CD4-positive, alpha-beta T cell treated with Interferon gamma for 1 hour (primary cell): ENCODE measurements around the gene APBB2.
A peak's percentile ranks its signal among the peaks of the same experiment; 100 is the strongest.
"Not testable (repeated sequence)": the region's sequence is repeated elsewhere in the genome, so short reads cannot be mapped to it uniquely, and the experiment has no call there.

Experiments used
- DNase-seq: peaks from one replicate; pipeline ENCODE4 v3.0.0-alpha.2; 2020

APBB2 gene

DNA sequence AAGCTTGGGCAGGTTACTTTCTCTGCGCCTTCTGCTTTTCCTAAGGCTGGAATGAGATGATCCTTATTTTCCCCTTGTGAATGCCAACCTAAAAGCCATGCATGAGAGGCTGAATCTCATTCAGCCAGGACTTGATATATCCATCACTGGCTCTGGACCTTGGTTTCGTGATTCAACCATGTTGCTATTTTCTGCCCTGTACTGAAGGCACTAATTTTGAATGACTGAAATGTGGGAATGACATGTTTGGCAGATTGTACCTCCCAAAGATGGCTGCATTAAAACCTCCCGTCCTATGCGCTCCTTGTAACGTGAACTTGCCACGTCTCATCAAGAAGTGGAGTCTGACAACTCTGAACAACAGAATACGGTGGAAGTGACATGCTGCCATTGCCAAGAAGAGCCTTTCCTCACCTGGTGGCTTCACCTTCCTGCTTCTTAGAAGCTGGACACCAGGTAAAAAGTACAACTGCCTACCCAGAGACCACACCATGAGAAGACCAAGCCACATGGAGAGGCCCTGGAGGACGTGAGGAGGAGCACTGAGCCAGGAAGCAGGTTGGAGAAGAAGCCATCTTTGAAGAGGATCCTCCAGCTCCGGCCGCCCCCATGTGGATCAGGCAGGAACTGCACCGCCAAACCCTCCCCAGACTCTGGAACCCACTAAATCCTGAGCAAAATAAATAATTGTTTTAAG, 290.1 kb downstream of the APBB2 start:
- peak; percentile 46 for DNase-seq

DNA sequence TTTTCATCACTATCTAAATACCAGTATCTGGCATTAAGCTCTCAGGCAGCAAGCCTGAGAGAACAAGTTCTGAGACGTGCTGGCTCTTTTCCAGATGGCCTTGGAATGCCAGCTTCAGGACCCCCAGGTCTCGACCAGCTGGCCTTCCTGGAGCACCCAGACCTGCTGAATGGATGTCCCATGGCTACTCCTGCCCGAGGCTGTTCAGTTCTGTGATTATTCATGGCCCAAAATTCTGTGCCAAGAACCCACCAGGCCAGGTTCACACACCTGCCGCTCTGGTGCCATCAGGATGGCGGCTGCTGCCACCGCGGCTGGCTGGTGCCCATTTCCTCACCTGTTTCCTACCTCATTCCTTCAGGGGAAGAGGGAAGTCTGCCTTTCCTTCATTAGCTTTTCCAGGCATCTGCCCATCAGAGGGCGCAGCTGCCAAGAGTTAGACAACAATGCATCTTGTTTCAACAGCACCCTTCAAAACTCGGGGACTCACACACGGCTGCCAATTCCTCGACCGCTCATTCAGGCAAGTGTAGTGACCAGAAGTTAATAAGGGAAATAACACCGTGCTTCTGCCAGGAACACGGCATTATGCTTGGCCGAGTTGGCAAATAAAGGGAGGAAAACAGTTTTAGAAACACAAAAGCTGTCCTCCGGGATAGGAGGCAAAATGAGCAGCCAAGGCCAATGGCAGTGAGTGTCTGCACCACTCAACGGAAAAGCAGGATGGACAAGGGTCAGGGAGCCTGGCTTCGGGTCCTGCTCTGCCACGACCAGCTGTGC, 290.8 kb downstream of the APBB2 start:
- no peak for DNase-seq

DNA sequence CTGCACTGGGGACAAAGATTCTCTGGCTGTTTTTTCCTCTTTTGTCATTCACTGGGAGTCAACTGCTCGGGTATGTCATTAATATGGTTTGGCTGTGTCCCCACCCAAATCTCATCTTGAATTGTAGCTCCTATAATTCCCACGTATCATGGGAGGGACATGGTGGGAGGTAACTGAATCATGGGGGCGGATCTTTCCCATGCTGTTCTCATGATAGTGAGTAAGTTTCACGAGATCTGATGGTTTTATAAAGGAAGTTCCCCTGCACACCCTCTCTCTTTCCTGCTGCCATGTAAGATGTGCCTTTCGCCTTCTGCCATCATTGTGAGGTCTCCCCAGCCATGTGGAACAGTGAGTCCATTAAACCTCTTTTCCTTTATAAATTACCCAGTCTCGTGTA, 294.4 kb downstream of the APBB2 start:
- not testable (repeated sequence) for DNase-seq

DNA sequence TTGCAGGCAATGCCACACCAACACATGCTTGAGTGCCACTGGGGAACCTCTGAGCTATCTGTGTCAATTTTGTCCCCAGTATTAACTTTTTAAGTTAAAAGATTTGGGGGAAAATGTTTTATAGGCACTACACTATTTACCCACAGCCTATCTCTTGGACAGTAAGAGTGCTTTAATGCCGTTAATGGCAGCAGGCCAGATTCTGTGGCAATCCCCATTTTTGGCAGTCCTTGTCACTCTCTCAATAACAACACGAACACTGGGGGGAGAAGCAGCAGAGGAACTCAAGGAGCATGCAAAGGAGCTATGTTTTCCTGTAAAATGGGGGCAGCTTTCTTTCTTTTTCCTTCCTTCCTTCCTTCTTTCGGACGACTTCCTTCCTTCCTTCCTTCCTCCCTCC, 296.0 kb downstream of the APBB2 start:
- DNase-seq: no peak

DNA sequence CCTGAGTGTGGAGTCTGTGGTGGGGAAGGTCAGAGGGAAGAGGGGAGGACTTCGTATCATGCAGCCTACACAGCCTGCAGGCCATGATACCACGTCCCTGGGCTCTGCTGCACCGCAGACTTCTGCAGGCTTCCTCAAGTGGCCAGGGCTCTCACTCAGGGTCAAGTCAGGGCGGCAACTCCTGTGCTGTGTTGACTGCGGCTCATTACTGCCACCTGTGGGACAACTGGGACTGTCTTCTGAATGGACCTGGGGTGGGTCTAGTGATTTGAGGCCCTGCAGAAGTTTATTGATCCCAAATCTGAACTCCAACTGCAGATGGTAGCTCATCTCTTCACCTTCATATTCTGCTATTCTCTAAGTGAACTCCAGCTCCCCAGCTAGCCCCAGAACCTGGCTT, 297.5 kb downstream of the APBB2 start:
- no peak for DNase-seq

DNA sequence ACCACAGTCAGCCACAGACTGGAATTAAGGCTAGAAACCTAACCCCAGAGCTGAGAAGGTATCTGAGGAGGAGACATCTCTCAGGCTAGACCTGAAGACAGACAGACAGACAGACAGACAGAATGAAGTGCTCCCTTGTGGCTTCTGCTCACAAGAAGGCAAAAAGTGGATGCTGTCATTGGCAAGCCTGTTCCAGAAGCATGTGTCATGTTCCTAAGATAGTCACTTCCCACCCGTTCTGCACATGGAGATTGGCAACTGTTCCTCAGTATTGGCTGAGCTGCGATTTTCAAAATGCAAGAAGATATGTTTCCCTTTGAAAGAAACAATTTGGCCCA, 298.2 kb downstream of the APBB2 start:
- DNase-seq: no peak

DNA sequence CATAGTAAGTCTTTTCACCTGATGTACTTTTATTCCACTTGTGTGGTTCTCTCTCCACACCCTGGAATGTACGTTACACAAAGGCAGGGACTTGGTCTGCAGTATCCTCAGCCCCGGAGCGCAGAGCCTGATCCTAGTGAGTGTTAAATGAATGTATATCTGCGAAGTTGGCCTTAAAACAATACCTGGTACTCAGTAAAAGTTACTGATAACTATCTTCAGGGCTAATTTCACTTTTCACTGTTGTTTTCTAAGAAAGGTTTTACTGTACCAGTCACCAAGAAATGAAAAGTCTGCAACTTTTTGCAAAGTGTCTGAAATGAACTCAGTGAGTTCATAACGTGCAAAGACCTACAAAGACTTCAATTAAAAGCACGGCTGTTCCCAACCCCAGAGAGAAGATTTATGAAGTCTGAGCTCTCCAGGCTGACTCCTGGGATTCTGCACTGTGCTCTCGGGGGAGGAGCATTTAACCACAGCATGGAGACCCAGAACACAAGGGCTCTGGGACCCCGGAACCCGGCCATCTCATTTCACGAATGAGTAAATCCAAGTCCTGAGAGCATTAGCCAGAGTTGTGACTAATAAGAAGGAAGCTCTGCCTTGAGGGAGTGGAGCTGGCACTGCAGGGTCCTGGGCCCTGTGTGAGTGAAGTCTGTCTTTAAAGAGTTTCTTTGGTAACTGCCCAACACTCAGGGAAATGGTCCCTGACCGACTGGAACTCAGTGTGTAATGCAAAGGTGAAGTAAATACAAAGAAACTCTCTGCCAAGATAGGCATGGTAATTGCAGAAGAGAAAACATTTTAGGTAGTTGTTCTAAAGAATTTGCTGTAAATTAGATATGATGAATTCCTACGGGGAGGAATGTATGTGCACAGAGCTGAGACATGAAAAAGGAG, 298.8 kb downstream of the APBB2 start:
- DNase-seq: no peak

DNA sequence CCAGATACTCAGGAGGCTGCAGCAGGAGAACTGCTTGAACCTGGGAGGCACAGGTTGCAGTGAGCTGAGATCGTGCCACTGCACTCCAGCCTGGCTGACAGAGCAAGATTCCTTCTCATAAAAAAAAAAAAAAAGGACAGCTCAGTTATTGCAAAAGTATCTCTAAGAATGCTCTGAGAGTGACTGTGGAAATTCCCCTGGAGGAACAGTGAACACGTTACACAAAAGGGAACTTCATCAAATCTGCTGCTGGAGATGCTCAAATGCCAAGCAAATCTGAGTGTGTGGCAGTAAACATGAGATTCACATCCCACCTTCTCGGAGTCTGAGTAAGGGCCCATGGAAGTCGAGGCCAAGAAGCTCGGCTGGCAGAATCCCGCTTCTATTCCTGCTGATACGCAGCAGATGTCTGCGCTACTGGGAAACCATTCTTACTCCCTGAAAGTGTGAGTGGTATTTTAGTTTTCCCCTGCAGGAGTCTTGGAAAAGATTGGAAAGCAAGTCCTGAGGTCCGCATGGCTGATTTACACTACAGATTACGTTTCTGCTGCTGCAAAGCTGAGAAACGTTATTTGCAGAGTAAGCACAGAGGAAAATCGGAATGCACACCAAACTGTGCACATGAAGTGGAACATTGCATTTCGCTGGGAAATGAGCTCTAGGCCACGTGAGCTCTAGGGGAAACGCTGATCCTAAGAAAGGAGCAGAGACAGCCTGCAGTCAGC, 301.7 kb downstream of the APBB2 start:
- no peak for DNase-seq

DNA sequence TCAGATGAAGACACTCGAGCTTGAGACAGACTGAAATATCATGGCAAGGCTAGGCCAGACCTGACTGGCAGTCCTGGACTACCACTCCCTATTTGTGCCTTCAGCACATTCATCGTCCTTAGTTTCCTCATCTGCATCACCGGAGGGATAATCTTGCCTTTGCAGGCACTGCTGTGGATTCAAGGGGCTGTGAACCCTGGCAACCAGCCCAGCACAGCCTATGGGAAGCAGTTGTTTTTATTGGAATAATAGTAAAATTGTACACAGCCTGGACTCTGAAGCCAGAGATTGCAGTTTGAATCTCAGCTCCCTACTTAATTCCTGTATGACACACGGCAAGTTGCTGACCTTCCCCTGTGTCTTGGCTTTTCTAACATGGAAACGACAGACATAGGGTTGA, 303.6 kb downstream of the APBB2 start:
- DNase-seq: no peak

DNA sequence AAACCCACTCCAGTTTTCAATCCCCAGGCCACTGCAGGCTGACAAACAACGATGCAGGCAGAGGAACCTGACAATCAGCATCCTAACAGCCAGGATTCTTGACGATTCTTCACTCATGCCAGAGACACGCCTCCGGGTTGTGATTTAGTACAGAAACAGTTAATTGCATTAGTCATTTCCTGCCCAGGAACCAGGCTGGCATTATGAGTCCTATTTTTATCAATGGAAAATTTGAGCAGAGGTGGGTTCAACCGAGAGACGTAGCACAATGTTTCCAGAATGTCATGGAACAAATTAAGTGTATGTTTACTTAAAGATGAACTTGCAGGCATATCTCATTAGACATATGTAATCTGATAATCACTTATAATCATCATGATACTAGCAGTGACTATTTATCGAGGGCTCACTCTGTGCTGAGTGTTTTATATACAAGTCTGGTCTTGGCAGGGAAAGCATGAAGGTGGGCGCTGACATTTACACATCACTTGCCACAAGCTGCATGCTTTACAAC, 304.9 kb downstream of the APBB2 start:
- DNase-seq: no peak

DNA sequence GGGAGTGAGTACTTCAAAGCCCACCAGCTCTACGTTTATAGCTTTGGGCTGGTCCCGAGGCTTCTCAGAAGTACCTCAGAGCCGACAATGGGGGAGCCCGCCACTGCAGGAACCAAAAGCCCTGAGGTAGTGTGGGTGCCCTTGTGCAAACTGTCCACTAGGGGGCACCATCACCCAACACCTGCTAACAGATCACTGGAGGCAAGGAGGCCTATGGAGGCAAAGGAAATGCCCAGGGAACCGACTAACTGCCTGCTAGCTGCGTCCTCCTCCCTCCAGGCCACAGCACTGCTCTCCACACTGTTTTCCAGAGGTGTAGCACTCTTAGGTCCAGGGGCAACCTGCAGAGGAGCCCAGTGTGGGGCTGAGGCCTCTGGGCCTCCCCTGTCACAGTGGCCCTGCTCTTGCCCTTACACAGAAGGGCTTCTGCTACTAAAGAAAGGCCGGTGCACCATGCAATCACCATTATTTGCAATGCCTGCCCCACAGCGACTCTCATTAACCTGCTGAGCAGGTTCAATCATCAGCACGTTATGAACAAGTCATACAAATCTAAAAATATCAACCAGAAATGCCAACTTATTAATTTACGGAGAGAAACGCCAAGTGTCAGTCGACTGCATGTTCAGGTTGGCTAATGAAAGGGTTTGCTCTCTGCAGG, 305.5 kb downstream of the APBB2 start:
- peak; percentile 51 for DNase-seq

DNA sequence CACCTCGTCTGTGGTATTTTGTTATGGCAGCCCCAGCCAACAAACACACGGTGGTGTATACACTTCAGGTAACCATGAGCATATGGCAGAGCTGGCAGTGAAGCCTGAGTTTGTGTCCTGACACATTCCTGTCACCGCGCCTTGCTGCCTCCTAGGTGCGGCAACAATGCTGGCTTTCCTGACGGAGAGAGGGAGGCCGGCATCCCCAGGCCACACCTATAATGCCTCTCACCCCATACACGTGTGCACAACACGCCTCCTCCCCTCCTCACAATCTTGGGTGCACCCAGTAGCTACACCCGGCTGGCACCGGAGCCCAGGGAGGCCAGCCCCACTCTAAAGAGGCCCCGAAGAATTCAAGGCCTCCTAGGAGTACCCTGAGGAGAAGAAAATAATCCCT, 306.0 kb downstream of the APBB2 start:
- no peak for DNase-seq

DNA sequence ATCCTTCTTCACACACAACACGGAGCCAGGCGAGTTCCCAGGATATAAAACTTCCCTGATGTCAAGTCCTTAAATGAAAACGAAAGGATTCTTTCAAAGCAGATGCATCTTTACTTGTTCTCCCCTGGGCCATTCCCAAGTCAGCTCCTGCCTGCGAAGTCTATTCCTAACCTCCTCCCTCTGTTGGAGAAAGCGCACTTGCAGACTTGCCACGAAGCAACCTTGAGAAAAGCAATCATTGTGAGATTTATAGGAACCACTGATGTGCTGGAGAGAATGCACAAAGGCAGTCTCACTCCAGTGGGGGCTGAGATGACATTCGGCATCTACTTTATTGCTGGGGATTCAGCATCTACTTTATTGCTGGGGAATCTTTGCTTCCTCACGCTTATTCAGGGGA, 308.9 kb downstream of the APBB2 start:
- DNase-seq: no peak

DNA sequence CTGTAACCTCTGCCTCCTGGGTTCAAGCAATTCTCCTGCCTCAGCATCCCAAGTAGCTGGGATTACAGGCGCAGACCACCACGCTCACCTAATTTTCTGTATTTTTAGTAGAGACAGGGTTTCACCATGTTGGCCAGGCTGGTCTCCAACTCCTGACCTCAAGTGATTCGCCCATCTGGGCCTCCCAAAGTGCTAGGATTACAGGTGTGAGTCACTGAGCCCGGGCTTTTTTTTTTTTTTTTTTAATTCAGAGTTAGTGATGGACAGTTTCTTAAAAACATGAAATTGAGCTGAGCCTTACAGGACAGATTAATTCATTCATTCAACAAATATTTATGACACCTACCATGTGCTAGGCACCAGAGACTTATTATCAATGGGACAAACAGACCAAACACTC, 313.8 kb downstream of the APBB2 start:
- not testable (repeated sequence) for DNase-seq

DNA sequence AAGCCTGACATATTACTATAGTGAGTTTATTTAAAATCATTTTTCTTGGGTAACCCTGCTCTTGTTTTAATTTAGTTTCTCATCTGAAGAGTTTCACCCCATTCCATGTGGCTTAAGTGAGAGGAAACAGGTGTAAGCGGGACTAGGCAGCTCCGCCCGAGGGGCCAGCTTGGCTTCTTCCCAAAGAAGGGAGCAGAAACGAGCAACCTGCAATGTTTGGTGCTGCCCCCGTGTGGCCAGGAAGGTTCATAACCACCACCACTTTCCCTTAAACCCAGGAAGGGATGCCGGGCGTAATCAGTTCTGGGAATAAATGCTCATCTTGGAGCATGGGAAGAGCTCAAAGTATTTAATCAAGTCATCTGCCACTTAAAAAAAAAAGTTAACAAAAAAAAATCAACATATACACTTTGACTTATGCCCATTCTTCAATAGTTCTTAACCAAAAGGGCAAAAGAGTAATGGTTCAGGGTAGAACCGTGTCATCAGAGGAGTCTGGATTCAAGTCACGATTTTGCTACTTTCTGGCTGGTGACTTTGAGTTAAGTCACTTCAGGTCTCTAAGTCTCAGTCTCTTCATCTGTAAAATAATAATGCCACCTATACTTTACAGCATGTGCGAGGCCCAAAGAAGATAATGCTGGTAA, 316.7 kb downstream of the APBB2 start:
- DNase-seq: peak; percentile 39

DNA sequence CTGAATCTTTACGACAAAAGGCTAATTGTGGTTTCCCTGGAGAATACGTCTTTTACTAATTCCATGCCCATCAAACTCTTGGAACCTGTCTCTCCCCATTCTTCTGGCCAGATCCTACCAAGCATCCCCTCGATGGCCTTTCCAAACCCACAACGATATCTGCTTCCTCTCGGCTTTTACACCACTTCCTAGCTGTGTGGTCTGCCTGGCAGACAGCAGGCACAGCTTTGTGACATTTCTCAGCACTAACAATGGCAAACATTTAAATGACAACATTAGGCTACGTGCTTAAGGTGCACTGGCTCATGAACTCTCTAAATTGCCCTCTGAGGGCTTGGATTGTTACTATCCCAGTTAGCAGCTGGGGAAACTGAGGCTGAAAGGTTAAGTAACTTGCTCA, 323.6 kb downstream of the APBB2 start:
- no peak for DNase-seq

DNA sequence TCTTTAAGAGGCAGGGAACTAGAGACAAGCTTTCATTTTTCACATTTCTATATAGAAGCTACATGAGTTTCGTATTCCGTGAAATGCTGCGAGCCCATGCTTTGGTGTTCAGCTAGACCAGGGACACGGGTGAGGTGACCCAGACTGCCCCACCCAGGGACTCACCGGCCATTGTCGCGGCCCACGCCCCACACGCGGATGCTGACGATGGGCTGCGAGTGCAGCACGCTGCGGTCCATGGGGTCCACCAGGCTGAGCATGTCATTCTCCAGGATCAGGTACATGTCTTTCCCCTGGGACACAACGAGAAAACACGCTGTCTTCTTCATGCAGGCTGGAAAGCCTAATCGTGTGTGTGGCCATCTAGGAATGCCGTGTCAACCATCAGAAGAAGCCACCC, 324.1 kb downstream of the APBB2 start:
- no peak for DNase-seq

DNA sequence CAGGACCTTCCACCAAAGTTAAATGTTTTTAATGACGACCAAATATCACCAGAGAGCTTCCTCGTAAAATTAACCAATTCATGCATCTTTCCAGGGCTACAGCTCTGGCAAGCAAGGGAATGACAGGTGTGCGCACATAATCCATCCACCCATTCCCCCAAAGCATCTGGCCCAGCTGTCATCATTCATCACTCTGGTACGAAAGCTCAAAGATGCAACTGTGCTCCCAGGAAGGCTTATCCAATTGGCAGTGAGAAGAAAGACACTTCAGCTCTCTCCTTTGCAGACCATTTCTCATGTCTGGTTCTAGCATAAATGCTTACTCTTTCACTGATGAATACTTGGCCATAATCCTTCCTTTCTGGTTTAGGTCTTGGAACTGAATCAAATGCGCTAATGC, 325.4 kb downstream of the APBB2 start:
- no peak for DNase-seq

DNA sequence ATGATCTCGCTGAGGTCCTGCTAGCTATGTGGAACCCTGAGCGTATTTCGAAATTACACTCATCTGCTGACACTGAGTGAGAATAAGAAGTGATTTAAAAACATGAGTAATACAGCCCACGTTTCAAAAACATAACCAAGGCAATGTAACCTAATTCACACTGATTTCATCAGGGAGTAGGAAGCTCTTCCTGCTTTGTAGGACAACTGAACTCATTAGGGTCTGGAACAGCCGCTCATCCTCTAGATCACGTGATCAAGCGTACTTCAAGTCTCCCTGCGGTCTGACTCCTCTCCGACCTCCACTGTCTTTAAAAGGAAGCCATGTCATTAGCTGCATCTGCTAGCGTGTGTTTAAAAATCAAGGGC, 326.6 kb downstream of the APBB2 start:
- DNase-seq: no peak

DNA sequence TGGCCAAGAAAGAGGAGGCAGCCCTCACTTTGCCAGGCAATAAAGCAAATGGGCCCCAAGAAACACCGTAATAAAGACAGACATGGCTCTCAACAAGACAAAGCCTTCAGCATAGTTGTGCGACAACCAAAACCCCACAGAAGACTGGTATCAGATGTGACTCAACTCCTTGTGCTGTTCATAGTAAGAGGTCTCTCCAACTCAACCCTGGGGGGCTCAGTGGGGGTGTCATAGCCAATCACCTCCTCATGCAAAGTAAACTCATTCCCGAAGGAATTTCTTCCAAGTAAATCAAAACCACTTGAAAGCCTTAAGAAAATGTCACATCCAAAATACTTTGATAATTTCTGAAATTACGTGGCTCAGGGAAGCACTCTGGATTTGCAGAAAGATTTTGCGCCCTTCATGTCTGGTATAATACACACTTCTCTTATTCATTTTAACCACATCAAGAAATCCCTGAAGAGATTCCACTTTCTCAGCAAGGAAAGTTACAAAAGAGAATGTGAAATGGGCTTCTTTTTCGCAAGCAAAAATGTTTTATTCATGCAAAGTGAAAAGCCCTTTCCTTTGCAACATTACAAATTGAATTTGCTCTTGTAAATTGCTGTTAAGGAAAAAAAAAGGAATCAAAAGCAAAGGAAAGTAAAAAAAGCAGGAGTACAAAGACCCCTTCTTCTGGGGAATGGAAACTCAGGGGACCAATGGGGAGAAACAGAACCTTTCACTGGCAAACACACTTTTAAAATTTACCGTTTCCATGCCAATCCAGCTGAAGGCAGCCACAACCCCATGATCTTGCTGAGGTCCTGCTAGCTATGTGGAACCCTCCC, 327.2 kb downstream of the APBB2 start:
- no peak for DNase-seq

DNA sequence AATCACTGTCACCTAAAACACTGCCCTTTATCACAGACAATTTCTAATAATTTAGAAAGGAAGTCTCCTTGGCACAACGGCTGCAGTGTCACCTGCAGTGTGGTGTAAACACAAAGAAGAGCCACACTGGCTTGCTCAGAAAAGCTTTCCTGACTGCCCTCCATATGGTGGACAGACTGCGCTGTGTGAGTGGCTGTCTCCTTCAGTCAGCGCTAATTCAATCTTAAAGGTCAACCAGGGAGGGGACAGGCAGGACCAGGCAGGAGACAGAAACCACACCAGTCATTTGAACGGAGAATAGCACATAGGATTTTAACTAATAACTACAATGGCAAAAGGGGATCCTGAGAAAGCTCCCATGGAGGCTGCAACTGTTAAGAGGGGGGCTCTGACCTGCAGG, 332.5 kb downstream of the APBB2 start:
- no peak for DNase-seq
